BJ (cell line): Measurements from ENCODE around the gene ENDOU. TPM values are rescaled to one million over a fixed set of nuclear protein-coding genes. Genes with fewer than 3 reads are reported as not detected.

ENCODE experiments used
- CTCF ChIA-PET: fragments of 350-600 bp; formaldehyde crosslinking; extraction: SDS; loops from one replicate; lab custom pipeline; 2021; ENCODE audit warnings: antibody characterized with exemption, inconsistent platforms; lab: Yijun Ruan, JAX
- POLR2A ChIA-PET: fragments of 300-600 bp; sonication (Branson Sonifier 250); formaldehyde crosslinking; extraction: SDS; loops from one replicate; lab custom pipeline; 2021; ENCODE audit warnings: antibody characterized with exemption; lab: Charles Lee
- DNase-seq: peaks from one replicate; pipeline ENCODE4 v3.0.0-alpha.2; 2011; ENCODE audit warnings: low read depth
- H3K27me3 ChIP-seq: 2 replicates; pipeline ENCODE4 v1.6.0; 2011; ENCODE audit warnings: low read length; ENCODE audit not compliant: control insufficient read depth, insufficient read depth
- H3K36me3 ChIP-seq: 2 replicates; pipeline ENCODE4 v1.5.1; 2011; ENCODE audit warnings: low read length; ENCODE audit not compliant: control insufficient read depth, insufficient read depth
- H3K4me3 ChIP-seq: 2 replicates; pipeline ENCODE4 v1.5.1; 2011; ENCODE audit warnings: low read depth, mild to moderate bottlenecking, control low read depth, low read length
- polyA plus RNA-seq: library from polyadenylated mRNA; depleted of rRNA; stranded (reverse); fragments of >200 nt; gene quantifications from 2 replicates; pipeline ENCODE4 v1.2.3, GENCODE V29; 2011
- TF ChIP-seq, protein P1 (sequence below): IDR thresholded peaks from 2 replicates; pipeline ENCODE4 v1.5.1; 2011; ENCODE audit warnings: low read depth, mild to moderate bottlenecking, control low read depth, inconsistent platforms, low read length, moderate library complexity; ENCODE audit not compliant: insufficient read depth

ENDOU gene
- polyA plus RNA-seq, 1 experiment = not detected

DNA sequence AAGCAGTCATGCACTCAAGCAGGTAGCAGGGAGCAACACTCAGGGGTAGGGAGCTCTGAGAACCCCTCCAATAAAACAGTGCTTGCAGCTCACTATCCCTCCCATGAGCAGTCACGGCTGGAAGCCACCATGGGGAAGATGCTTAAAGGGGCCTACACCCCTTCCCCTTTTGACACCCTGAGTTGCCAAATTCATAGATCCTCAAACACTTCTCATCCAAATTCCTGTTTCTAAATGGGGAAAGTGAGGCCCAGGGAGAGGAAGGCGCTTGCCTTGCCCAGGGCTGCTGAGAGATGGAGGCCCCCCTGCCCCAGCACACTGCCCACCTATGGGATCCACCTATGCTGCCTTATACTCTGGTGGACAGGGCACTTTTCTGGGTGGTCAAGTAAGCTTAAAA lies 7.2 kb upstream of the ENDOU start:
- no peak overlapping the region for H3K4me3 ChIP-seq
- peaks cover 3% of the 10 kb centered on the region; the same call in 1 of the 2 replicates for H3K27me3 ChIP-seq
- CTCF ChIA-PET = interaction anchor here (0.5 to 17.6 kb wide), 7 partner anchors 11 to 1001 kb away, joined by 3 to 454 read pairs (median 14); partner anchors contain the start of gene SLC48A1
- H3K36me3 ChIP-seq = no peaks in the 10 kb centered on the region
- TF ChIP-seq, protein P1, sequence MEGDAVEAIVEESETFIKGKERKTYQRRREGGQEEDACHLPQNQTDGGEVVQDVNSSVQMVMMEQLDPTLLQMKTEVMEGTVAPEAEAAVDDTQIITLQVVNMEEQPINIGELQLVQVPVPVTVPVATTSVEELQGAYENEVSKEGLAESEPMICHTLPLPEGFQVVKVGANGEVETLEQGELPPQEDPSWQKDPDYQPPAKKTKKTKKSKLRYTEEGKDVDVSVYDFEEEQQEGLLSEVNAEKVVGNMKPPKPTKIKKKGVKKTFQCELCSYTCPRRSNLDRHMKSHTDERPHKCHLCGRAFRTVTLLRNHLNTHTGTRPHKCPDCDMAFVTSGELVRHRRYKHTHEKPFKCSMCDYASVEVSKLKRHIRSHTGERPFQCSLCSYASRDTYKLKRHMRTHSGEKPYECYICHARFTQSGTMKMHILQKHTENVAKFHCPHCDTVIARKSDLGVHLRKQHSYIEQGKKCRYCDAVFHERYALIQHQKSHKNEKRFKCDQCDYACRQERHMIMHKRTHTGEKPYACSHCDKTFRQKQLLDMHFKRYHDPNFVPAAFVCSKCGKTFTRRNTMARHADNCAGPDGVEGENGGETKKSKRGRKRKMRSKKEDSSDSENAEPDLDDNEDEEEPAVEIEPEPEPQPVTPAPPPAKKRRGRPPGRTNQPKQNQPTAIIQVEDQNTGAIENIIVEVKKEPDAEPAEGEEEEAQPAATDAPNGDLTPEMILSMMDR = no peak
- DNase-seq = no peak
- POLR2A ChIA-PET = no interaction called here

DNA sequence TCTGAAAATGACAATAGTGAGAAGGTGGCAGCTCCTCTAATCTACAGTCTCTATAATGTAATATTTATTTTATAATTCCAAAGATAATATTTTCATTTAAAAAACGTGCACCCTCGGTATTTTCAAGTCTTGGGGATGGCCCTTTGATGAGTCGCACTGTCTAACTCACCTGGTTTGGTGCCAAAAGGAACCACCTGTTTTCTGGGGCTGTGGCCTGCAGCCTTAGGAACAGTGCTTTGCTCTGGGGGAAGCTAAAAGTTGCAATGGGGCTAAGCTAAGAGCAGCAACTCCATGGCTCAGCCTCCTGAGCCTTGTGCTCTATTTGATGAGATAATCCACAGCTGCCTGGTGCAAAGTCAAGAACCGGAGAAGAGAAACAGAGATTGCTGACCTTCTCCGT lies 6.4 kb upstream of the ENDOU start:
- POLR2A ChIA-PET = no interaction called here
- CTCF ChIA-PET = interaction anchor here (0.6 to 20.1 kb wide), 8 partner anchors 10 to 1001 kb away, joined by 3 to 387 read pairs (median 22); partner anchors contain the start of gene SLC48A1
- Histone ChIP-seq H3K4me3 (no peak overlapping the region), H3K36me3 (no peaks in the 10 kb centered on the region), H3K27me3 (peaks cover 3% of the 10 kb centered on the region; the same call in 1 of the 2 replicates)
- no peak for DNase-seq
- TF ChIP-seq, protein P1 = no peak

DNA sequence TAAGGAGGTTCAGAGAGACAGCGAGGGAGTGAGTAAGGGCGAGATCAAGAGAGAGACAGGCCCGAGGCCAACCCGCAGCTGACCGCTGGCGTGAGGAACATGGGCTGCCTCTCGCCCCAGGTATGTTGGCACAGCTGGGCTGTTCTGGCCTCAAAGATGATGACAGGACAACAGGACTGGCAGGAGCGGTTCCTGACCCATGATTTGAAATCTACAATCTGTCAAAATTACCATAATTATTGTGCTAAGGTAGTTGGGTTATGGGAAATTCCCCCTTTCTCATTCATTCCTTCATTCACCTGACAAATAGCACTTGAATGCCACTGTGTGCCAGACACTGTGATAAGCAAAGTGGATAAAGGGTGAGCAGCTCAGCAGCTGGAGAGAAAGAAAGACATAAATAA lies 5.1 kb upstream of the ENDOU start:
- peaks cover 3% of the 10 kb centered on the region; the same call in 1 of the 2 replicates for H3K27me3 ChIP-seq
- no peak overlapping the region for H3K4me3 ChIP-seq
- ChIA-PET CTCF (interaction anchor here (1.5 to 20.1 kb wide), 5 partner anchors 12 to 108 kb away, joined by 6 to 387 read pairs (median 64); partner anchors contain the start of gene SLC48A1), POLR2A (no interaction called here)
- TF ChIP-seq, protein P1 = no peak
- no peaks in the 10 kb centered on the region for H3K36me3 ChIP-seq
- DNase-seq = no peak

DNA sequence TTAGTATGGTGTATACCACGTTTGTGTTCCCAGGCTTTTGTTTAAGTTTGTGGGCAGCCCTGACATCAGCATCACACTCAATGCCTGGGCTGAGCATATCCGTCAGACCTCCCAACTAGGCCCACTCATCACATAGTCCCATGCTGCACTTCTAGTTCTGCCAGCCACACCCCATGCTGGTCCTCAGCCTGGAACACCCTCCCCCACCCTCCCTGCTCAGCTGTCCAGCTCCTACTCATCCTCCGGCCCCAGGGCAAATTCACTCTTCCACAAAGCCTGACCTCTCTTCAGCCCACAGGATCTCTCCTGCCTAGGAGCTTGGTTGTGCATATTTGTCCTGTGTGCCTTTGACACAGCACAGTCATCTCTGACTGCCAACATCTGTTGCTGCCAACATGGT lies 3.9 kb upstream of the ENDOU start:
- POLR2A ChIA-PET = interaction anchor here (0.6 kb wide), 1 partner anchor 84 kb away, joined by 3 read pairs; no protein-coding TSS in a partner anchor
- CTCF ChIA-PET = interaction anchor here (0.6 to 20.1 kb wide), 6 partner anchors 11 to 219 kb away, joined by 3 to 387 read pairs (median 40); partner anchors contain the start of gene SLC48A1

DNA sequence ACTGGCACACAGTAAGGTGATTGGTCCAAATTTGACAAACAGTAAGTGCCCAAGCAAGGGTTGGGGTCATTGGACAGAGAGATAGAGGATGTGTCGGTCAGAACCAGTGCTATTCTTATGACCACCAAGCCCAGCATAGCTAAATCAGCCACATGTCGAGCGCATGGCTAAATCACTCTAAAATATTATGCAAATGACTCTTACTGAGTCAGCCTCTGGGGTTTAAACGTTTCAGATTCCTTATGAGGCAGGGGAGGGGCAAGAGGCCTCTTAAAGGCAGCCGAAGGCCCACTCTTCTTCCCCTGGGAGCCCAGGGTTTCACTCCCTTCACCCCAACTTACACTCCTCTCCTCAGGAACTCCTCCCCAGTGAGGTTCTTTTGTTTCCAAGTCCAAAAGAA lies 603 bp upstream of the ENDOU start:
- ChIA-PET CTCF (interaction anchor here (0.6 to 20.1 kb wide), 10 partner anchors 10 to 1098 kb away, joined by 3 to 387 read pairs (median 12); partner anchors contain the start of gene SLC48A1), POLR2A (no interaction called here)
- no peak overlapping the region for H3K4me3 ChIP-seq
- no peaks in the 10 kb centered on the region for H3K27me3 ChIP-seq
- no peaks in the 10 kb centered on the region; the same call in 1 of the 2 replicates for H3K36me3 ChIP-seq
- TF ChIP-seq, protein P1 = no peak
- DNase-seq = no peak

More for the DNA sequence above, 3.9 kb upstream of the ENDOU start:
- Histone ChIP-seq H3K4me3 (no peak overlapping the region), H3K36me3 (no peaks in the 10 kb centered on the region), H3K27me3 (peaks cover 3% of the 10 kb centered on the region; the same call in 1 of the 2 replicates)
- TF ChIP-seq, protein P1 = no peak
- DNase-seq = no peak
